DMS153 treated with DMSO at 0.1 percent for 48 hours (cell line): Measurements from ENCODE around the gene RPS6KA3.
"Not testable (repeated sequence)": the region's sequence is repeated elsewhere in the genome, so short reads cannot be mapped to it uniquely, and the experiment has no call there.

Experiments
- DNase-seq: peaks from one replicate; lab custom pipeline; 2025; ENCODE audit not compliant: unreplicated experiment; lab: John Stamatoyannopoulos, UW

RPS6KA3 gene

GRCh38 chrX:20149326-20149725 lies 117.4 kb downstream of the RPS6KA3 start:
- DNase-seq: no peak

GRCh38 chrX:20147561-20147960 lies 119.1 kb downstream of the RPS6KA3 start:
- DNase-seq: no peak

- no peak for DNase-seq
Measured at GRCh38 chrX:20144491-20144890, 122.2 kb downstream of the RPS6KA3 start.

- DNase-seq: no peak
Measured at GRCh38 chrX:20143561-20143960, 123.1 kb downstream of the RPS6KA3 start.

- DNase-seq: no peak
Measured at GRCh38 chrX:20143111-20143510, 123.6 kb downstream of the RPS6KA3 start.

GRCh38 chrX:20141281-20142220 lies 125.2 kb downstream of the RPS6KA3 start, which contains the start of gene EIF1AX:
EIF1AX (minus strand) TSS chrX:20141838; CDS start chrX:20141640, 198 bp downstream.
- DNase-seq: peak; percentile 68

GRCh38 chrX:20140420-20140819 lies 126.3 kb downstream of the RPS6KA3 start:
- DNase-seq: no peak

- no peak for DNase-seq
Measured at GRCh38 chrX:20139966-20140365, 126.7 kb downstream of the RPS6KA3 start.

- no peak for DNase-seq
Measured at GRCh38 chrX:20135944-20136343, 130.8 kb downstream of the RPS6KA3 start.

- DNase-seq: no peak
Measured at GRCh38 chrX:20132666-20133065, 134.0 kb downstream of the RPS6KA3 start.

GRCh38 chrX:20130357-20130756 lies 136.4 kb downstream of the RPS6KA3 start:
- DNase-seq: no peak

- DNase-seq: no peak
Measured at GRCh38 chrX:20129547-20129946, 137.2 kb downstream of the RPS6KA3 start.

GRCh38 chrX:20128670-20129069 lies 138.0 kb downstream of the RPS6KA3 start:
- DNase-seq: no peak

GRCh38 chrX:20127440-20127839 lies 139.3 kb downstream of the RPS6KA3 start:
- not testable (repeated sequence) for DNase-seq

GRCh38 chrX:20126833-20127232 lies 139.9 kb downstream of the RPS6KA3 start:
- not testable (repeated sequence) for DNase-seq

GRCh38 chrX:20124964-20125363 lies 141.7 kb downstream of the RPS6KA3 start:
- DNase-seq: no peak

- no peak for DNase-seq
Measured at GRCh38 chrX:20118065-20118824, 148.5 kb downstream of the RPS6KA3 start.

GRCh38 chrX:20116577-20117240 lies 150.0 kb downstream of the RPS6KA3 start, which contains the start of gene MAP7D2:
MAP7D2 (minus strand) TSS chrX:20116907; CDS start chrX:20116879, 28 bp downstream.
- no peak for DNase-seq

GRCh38 chrX:20116087-20116576 lies 150.6 kb downstream of the RPS6KA3 start:
- no peak for DNase-seq

GRCh38 chrX:20112022-20112774 lies 154.5 kb downstream of the RPS6KA3 start:
- no peak for DNase-seq
